Measurements from ENCODE around the gene NFU1. TPM values are rescaled to one million over a fixed set of nuclear protein-coding genes. Genes with fewer than 3 reads are reported as not detected.

NFU1 gene
- total RNA-seq, 1 experiment from 2014 or later, result 38.2 TPM

GRCh38 chr2:69471793-69472192, 34.6 kb upstream of the NFU1 start:
- Histone ChIP-seq H3K79me2 (ENCODE audit: insufficient read depth, low read length) (no peaks in the 10 kb centered on the region), H3K27me3 (ENCODE audit: insufficient read depth, low read length) (no peaks in the 10 kb centered on the region), H3K4me1 (ENCODE audit: control insufficient read depth in 1 of 2, insufficient read depth in 2 of 2, low read length in 2 of 2) (no peaks in the 10 kb centered on the region), H3K4me3 (replicated peaks in 1 of 2; ENCODE audit: low read depth in 1 of 2, low read length in 2 of 2) (no peak overlapping the region), H3K9me2 (ENCODE audit: insufficient read depth) (no peaks in the 10 kb centered on the region), H4K20me1 (ENCODE audit: insufficient read depth) (no peaks in the 10 kb centered on the region), H3K36me3 (ENCODE audit: control insufficient read depth in 1 of 2, insufficient read depth in 2 of 2, low read length in 2 of 2) (no peaks in the 10 kb centered on the region), H3K9me3 (ENCODE audit: control insufficient read depth in 1 of 2, insufficient read depth in 1 of 2, low read depth in 1 of 2, low read length in 2 of 2) (no peaks in the 10 kb centered on the region), H3K4me2 (ENCODE audit: low read length) (no peak overlapping the region), H3K9ac (ENCODE audit: low read length) (no peak overlapping the region), H2AFZ (ENCODE audit: low read depth, low read length, poor library complexity, severe bottlenecking) (no peak overlapping the region), H3K27ac (ENCODE audit: low read depth, low read length) (no peak overlapping the region)
- POLR2A ChIA-PET, result no interaction called here
- no TSS peak for BruUV-seq (replicated peaks)
- intact Hi-C loops (cut with micrococcal nuclease), result no loop called here
- RAD21 ChIA-PET (ENCODE audit: low non-redundant PET in 1 of 2, low total read pairs in 2 of 2, uncharacterized antibody in 2 of 2, unreplicated experiment in 2 of 2), result no interaction called here
- CTCF ChIA-PET, result no interaction called here
- TF ChIP-seq FOSL1 (IDR thresholded peaks at IDR 0.05; ENCODE audit: low read depth) (no peak), SP1 (IDR thresholded peaks at IDR 0.05; ENCODE audit: low read depth) (no peak), SIN3A (IDR thresholded peaks at IDR 0.05; ENCODE audit: low read depth) (no peak), SRF (IDR thresholded peaks at IDR 0.05; ENCODE audit: low read depth) (no peak), ELF1 (IDR thresholded peaks at IDR 0.05; ENCODE audit: borderline replicate concordance, low read depth) (no peak), TCF7L2 (IDR thresholded peaks at IDR 0.05; ENCODE audit: borderline replicate concordance, extremely low read depth, insufficient read depth, insufficient read length) (no peak), JUND (IDR thresholded peaks at IDR 0.05) (no peak), POLR2A (IDR thresholded peaks at IDR 0.05; ENCODE audit: borderline replicate concordance, extremely low read depth, insufficient read depth, insufficient read length) (no peak), CEBPB (IDR thresholded peaks at IDR 0.05; ENCODE audit: low read depth) (no peak), CBX3 (IDR thresholded peaks at IDR 0.05; ENCODE audit: low read depth) (no peak), RAD21 (IDR thresholded peaks at IDR 0.05; ENCODE audit: low read depth) (no peak), EZH2phosphoT487 (IDR thresholded peaks at IDR 0.05; ENCODE audit: borderline replicate concordance) (no peak), ZNF274 (IDR thresholded peaks at IDR 0.05; ENCODE audit: low read depth, low read length) (no peak), MAX (IDR thresholded peaks at IDR 0.05) (no peak), POLR2AphosphoS5 (IDR thresholded peaks at IDR 0.05; ENCODE audit: low read depth, low read length) (no peak), ZFX (IDR thresholded peaks at IDR 0.05) (no peak), EZH2 (IDR thresholded peaks at IDR 0.05) (no peak), REST (IDR thresholded peaks at IDR 0.05; ENCODE audit: low read depth) (no peak)
- TF ChIP-seq, protein P1, sequence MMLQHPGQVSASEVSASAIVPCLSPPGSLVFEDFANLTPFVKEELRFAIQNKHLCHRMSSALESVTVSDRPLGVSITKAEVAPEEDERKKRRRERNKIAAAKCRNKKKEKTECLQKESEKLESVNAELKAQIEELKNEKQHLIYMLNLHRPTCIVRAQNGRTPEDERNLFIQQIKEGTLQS (IDR thresholded peaks at IDR 0.05), result no peak
- TF ChIP-seq, protein P2, sequence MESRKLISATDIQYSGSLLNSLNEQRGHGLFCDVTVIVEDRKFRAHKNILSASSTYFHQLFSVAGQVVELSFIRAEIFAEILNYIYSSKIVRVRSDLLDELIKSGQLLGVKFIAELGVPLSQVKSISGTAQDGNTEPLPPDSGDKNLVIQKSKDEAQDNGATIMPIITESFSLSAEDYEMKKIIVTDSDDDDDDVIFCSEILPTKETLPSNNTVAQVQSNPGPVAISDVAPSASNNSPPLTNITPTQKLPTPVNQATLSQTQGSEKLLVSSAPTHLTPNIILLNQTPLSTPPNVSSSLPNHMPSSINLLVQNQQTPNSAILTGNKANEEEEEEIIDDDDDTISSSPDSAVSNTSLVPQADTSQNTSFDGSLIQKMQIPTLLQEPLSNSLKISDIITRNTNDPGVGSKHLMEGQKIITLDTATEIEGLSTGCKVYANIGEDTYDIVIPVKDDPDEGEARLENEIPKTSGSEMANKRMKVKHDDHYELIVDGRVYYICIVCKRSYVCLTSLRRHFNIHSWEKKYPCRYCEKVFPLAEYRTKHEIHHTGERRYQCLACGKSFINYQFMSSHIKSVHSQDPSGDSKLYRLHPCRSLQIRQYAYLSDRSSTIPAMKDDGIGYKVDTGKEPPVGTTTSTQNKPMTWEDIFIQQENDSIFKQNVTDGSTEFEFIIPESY (IDR thresholded peaks at IDR 0.05; ENCODE audit: extremely low read depth, insufficient replicate concordance, low read length), result no peak
- no peak for DNase-seq (ENCODE audit: low read depth, low spot score)
- no peak for ATAC-seq
